NAMALWA (cell line): ENCODE measurements around the gene OR7C2.
A peak's percentile ranks its signal among the peaks of the same experiment; 100 is the strongest.
"Not testable (repeated sequence)": the region's sequence is repeated elsewhere in the genome, so short reads cannot be mapped to it uniquely, and the experiment has no call there.

Experiments
- DNase-seq: peaks from one replicate; pipeline ENCODE4 v3.0.0-alpha.2; 2015; ENCODE audit warnings: low spot score

Gene OR7C2

GRCh38 chr19:14941189-14941588 is at the start of gene OR7C2:
Gene OR7C2, plus strand, starts transcription at chr19:14941489. Its CDS starts 0 bp downstream, at chr19:14941489.
- no peak for DNase-seq

GRCh38 chr19:14901675-14902260 is 39.5 kb upstream of the OR7C2 start:
- no peak for DNase-seq

- DNase-seq: no peak
Measured at GRCh38 chr19:14906711-14907110, 34.6 kb upstream of the OR7C2 start.

GRCh38 chr19:14915116-14915515 is 26.2 kb upstream of the OR7C2 start:
- DNase-seq: no peak

GRCh38 chr19:14916848-14917247 is 24.4 kb upstream of the OR7C2 start:
- no peak for DNase-seq

GRCh38 chr19:14933506-14933905 is 7.8 kb upstream of the OR7C2 start:
- DNase-seq: no peak

- DNase-seq: no peak
Measured at GRCh38 chr19:14940266-14940665, 1.0 kb upstream of the OR7C2 start.

GRCh38 chr19:14943601-14944000 is 2.3 kb downstream of the OR7C2 start:
- DNase-seq: peak; percentile 13

GRCh38 chr19:14944456-14944855 is 3.2 kb downstream of the OR7C2 start:
- DNase-seq: no peak

GRCh38 chr19:14949413-14949812 is 8.1 kb downstream of the OR7C2 start:
- not testable (repeated sequence) for DNase-seq

GRCh38 chr19:14949876-14950275 is 8.6 kb downstream of the OR7C2 start:
- no peak for DNase-seq

- DNase-seq: no peak
Measured at GRCh38 chr19:14950421-14950820, 9.1 kb downstream of the OR7C2 start.

- no peak for DNase-seq
Measured at GRCh38 chr19:14952767-14953166, 11.5 kb downstream of the OR7C2 start.

- DNase-seq: peak; percentile 38
Measured at GRCh38 chr19:14954071-14954655, 12.9 kb downstream of the OR7C2 start.

- DNase-seq: no peak
Measured at GRCh38 chr19:14957464-14957863, 16.2 kb downstream of the OR7C2 start.

GRCh38 chr19:14959263-14959662 is 18.0 kb downstream of the OR7C2 start:
- DNase-seq: no peak

- no peak for DNase-seq
Measured at GRCh38 chr19:14961956-14962685, 20.8 kb downstream of the OR7C2 start.

- DNase-seq: no peak
Measured at GRCh38 chr19:14968247-14968646, 27.0 kb downstream of the OR7C2 start.

- no peak for DNase-seq
Measured at GRCh38 chr19:14971474-14971873, 30.2 kb downstream of the OR7C2 start.

GRCh38 chr19:14972676-14973075 is 31.4 kb downstream of the OR7C2 start:
- DNase-seq: no peak

GRCh38 chr19:14974488-14974887 is 33.2 kb downstream of the OR7C2 start:
- no peak for DNase-seq

- DNase-seq: no peak
Measured at GRCh38 chr19:14977128-14977527, 35.8 kb downstream of the OR7C2 start.

- DNase-seq: no peak
Measured at GRCh38 chr19:14978161-14978776, 37.0 kb downstream of the OR7C2 start.
